ENCODE measurements around the gene IQSEC3.
A peak's percentile ranks its signal among the peaks of the same experiment; 100 is the strongest.
"Not testable (repeated sequence)": the region's sequence is repeated elsewhere in the genome, so short reads cannot be mapped to it uniquely, and the experiment has no call there.

Gene IQSEC3

GRCh38 chr12:184811-185575 lies 118.4 kb downstream of the IQSEC3 start:
- no peak for DNase-seq

DNA sequence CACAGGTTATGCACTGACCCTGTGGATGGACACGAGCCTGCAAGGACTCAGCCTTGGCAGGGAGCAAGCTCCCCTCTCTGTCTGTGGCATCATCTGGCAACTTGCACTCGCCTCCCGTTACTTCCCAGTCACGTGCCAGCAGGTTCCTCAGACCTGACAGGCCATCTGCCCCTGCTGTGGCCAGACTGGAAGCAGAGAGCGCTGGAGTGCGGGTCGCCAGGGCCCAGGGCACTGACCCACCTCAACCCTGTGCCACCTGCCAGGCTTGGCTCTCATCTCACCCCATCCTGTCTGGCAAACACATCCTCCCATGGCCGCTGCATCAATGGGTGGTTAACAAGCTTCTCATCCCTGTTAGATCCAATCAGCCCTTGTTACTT lies 119.0 kb downstream of the IQSEC3 start:
- no peak for DNase-seq

DNA sequence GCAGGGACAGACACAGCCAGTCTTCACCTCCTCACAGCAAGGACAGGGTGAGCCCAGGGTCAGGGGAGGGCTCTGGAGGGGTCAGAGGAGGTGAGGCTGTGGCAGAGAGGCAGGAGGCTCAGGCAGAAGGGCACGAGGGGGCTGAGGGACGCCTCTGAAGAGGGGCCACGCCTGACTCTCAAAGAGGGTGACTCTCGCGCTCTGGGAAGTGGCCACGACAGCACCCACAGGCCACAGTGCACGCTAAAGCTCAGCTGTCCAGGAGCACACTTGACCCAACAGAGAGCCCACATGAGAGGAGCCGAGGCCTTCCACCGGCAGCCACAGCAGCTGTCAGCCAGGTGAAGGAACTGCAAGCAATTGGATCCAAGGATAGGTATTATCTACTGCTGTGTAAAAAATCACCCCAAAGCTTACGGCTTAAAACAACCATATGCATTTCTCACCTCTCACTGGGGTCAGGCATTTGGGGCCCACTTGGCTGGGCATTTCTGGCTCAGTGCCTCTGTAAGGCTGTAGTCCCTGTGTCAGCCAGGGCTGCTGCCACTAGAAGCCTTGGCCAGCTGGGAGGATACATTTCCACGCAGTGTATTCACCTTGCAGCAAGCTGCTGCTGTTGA lies 119.5 kb downstream of the IQSEC3 start:
- DNase-seq = no peak

DNA sequence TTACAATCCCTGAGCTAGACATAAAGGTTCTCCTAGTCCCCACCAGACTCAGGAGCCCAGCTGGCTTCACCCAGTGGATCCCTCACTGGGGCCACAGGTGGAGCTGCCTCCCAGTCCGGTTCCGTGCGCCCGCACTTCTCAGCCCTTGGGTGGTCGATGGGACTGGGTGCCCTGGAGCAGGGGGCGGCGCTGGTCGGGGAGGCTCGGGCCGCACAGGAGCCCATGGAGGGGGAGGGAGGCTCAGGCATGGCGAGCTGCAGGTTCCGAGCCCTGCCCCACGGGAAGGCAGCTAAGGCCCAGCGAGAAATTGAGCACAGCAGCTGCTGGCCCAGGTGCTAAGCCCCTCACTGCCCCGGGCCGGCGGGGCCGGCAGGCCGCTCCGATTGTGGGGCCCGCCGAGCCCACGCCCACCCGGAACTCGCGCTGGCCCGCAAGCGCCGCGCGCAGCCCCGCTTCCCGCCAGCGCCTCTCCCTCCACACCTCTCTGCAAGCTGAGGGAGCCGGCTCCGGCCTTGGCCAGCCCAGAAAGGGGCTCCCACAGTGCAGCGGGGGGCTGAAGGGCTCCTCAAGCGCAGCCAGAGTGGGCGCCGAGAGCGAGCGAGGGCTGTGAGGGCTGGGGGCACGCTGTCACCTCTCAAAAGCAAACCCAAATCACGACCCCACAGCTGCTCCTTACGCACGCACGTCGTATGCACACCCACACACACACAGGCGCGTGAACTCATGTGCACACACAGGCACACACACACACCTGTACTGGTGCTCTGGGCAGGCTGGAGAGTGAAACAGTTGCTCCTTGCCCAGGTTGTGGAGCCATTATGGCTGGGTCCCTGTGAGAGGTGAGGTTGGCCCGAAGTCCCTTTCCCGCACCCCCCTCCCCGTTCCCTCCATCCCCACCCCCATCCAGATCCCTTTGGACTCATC lies 121.7 kb downstream of the IQSEC3 start:
- not testable (repeated sequence) for DNase-seq

GRCh38 chr12:188910-189621 lies 122.5 kb downstream of the IQSEC3 start:
- DNase-seq = peak; percentile 63

DNA sequence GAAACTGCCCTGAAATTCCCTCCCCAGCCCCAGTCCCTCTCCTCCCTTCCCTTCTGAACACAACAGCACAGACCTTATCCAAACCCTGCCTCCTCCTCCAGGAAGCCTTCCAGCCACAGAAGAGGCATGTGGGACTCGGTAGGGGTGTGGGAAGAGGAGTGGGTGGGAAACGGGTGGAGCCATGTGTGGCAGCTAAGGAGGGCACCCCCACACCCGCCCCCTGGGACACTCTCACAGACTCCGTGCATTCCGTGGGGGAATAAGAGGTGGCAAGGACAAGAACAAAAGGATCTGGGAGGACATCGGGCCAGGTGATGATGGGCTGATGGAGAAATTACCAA lies 123.0 kb downstream of the IQSEC3 start:
- no peak for DNase-seq

DNA sequence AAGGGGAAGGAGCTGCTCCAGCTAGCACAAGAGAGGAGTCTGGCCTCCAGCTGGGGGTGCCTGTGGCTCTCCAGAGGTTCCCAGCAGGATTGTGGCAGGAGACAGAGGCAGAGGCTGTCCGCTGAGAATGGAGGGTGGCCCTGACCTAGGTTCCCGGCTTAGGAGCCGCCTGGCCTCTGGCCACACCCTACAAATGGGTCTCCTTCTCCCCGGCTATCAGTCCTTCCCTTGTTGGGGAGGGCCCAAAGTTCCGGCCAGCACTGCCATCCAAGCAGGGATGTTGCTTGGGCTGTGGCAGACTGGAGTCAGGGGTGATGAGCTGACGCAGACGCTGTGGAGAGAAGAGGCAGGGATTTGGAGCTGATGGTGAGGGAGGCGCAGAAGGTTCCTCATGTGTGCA lies 124.3 kb downstream of the IQSEC3 start:
- no peak for DNase-seq

DNA sequence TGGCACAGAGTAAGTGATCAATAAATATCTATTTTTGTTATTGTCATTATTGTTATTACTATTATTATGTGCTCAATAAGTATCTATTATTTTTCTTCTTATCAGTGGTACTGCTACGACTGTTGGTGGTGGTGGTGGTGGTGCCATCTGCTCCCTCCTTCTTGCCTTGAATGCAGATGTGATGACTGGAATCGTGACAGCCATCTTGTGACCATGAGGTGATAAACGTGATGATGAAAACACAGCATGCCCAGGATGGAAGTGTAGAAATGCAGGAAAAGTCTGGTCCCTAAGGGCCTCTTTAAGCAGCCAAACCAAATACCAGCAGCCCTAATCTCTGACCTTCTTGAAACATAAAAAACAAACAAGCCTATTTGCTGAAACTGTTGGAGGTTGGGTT lies 125.0 kb downstream of the IQSEC3 start:
- no peak for DNase-seq

DNA sequence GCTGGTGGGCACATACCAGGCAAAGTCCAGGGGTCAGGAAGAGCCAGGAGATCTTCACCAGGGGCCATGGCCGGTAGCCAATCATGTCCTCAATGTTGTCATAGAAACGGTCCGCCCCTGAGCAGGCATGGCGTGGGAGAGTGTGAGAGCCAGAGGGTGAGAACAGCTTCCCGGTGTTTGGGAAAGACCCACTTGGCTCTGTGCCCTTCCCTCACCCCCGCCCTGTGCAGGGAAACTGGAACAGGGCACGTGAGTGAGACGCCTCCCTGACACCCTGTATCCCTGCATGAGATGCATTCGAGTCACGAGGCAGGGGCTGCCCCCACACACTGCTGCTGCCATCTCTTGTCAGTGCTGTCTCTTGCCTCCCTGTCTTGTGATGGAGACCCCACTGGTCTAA lies 126.7 kb downstream of the IQSEC3 start:
- DNase-seq = no peak

DNA sequence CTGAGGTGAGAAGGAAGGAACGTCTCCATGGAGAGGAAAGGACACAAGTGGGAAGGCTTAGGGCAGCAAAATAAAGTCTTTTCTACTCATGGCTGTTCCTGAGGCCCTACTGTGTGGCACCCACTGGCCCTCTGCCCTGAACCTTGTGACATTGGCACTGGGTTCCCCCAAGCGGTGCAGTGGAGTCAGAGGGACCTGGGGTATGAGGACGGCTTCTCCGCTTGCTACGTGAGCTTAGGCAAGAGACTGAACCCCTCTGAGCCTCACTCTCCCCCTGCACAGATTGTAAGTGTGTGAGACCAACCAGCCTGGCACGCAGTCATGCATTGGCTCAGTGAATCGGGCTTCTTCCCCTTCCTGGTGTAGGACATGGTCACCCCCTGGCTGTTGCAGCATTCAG lies 127.7 kb downstream of the IQSEC3 start:
- no peak for DNase-seq

DNA sequence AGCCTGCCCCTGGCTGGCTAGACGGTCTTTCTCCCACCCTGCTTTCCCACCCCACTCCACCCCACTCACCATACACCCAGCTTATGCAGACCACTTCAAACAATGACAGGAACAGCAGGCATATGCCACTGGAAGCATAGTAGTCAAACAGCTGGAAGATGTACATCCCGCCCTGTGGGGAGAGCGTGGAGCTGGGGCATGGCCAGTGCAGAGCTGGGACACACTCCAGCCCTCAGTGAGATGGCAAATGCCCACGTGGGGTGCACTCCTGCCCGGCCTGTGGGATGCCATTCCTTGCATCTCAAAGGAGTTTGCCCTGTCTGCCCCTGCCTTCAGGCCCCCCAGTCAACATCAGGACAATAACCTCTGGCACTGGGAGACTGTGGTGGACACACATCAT lies 128.6 kb downstream of the IQSEC3 start:
- no peak for DNase-seq

GRCh38 chr12:195951-196350 lies 129.4 kb downstream of the IQSEC3 start:
- no peak for DNase-seq

DNA sequence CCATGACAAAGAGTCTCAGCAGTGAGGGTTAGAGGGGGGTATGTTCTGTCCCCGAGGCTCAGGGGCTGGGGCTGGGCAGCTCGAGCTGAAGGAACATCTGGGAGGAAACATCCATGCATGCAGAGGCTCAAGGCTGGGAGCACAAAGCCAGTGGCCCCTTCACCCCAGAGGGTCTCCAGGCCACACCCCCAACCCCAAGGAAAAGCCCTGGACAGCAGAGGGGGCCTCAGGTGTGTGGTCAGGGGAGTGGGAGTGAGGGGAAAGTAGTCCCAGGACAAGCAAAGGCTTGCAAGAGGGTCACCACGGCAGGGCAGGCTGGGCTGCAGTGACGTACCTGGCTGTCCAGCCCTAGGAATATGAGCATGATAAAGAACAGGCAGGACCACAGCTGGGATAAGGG lies 129.9 kb downstream of the IQSEC3 start:
- DNase-seq = no peak

DNA sequence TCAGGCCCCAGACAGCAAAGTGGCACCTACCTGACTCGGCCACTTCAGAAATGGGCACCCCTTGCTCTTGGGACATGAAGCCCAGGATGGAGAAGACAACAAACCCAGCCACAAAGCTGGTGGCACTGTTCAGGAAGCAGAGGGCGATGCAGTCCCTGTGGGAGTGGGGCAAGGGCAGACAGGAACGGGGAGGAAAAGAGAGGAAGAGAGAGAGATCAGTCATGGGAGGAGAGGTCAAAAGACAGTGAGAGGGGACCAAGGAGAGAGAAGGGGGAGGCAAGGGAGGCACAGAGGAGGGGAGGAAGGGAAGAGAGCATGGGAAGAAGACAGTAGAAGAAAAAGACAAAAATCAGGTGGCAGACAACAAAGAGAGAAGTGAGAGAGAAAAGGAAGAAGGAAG lies 130.8 kb downstream of the IQSEC3 start:
- DNase-seq = no peak

DNA sequence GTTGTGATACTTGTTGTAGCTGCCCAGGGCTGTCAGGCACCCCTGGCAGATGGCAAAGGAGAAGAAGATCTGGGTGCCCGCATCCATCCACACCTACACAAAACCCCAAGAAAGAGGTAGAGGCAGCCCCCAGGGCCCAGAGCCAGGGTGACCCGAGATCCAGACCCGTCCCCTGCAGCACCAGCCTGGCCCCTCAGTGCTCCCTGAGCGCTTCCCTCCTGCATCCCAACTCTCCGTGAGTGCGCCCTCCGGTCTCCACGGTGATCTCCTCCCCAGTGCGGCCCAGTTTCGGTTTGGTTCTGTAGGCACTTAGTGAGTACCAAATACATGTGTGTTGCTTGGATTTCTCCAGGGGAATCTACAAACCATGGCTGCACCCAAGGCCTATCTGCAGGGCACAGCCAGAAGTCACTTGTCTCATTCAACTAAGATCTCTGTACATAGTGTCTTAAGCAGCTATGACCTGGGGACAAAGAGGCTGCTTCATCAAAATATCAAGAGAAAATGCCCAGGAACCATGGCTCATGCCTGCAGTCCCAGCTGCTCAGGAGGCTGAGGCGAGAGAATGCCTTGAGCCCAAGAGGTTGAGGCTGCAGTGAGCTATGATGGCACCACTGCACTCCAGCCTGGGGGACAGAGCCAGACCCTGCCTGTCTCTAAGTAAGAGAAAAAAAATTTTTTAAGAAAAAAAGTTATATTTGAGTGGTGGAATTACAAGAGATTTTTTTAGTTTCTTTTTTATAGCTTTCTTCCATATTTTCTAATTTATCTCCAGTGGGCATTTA lies 131.5 kb downstream of the IQSEC3 start:
- no peak for DNase-seq

GRCh38 chr12:198705-199104 lies 132.1 kb downstream of the IQSEC3 start:
- no peak for DNase-seq

DNA sequence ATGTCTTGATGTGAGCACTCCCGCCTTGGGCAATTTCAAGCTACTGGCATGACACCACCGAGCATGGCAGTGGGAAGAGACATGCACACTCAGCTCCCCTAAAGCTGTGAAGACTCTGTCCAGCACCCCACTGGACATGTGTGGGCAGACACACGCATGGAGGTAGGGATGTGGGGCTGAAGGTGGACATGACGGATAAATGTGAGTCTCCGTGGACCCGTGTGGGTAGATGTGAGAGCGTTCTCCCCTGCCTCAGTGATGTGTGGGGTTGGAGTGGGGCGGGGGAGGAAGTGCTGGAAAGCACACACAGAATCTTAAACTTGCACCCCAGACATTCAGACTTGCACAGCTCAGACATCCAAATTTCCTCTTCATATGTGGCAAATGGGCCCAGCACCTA lies 134.8 kb downstream of the IQSEC3 start:
- DNase-seq = no peak

DNA sequence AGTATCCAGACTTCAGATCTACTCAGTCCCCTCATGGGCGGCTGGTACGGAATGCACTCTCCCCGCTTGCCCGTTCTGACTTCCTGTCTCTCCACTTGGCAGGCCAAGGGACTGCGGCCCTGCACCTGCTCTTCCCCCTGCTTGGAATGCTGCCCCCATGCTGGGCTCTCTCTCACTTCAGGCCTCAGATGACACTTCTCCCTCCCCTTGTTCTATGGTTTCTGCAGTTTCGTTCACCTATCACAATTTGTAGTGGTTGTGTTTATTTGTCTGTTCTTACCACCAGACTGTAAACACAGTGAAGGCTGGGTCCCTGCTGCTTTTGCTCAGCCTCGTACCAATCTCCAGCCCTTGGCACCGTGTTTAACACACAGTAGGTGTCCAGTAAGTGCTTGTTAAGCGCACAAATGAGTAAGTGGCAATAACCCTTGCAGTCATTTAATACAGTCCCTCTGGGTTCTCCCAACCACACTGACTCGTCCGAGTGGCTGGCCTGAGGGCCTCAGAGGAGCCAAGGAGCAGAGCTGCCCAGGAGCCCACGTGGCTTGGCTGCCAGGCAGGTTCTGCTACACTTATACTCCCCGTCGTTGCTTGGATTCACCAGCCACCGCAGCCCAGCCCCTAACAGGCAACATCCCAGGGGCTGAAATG lies 135.6 kb downstream of the IQSEC3 start:
- no peak for DNase-seq

- DNase-seq = no peak
Measured at GRCh38 chr12:203074-203461, 136.5 kb downstream of the IQSEC3 start.

GRCh38 chr12:203462-204260 lies 137.1 kb downstream of the IQSEC3 start:
- no peak for DNase-seq

- no peak for DNase-seq
Measured at GRCh38 chr12:204261-204678, 137.7 kb downstream of the IQSEC3 start.
